HepG2 (cell line): ENCODE data around the gene PPFIA4. TPM values are rescaled to one million over a fixed set of nuclear protein-coding genes. Genes with fewer than 3 reads are reported as not detected.

Experiments
- ATAC-seq: fragments of 200-7000 bp; cut with Tn5 transposase; 3 replicates; pipeline ENCODE4 v1.9.1; 2020; ENCODE audit warnings: mild to moderate bottlenecking, moderate library complexity
- BruUV-seq: library from RNA; stranded (reverse); fragments of 400-500 nt; replicated peaks from 2 replicates; lab custom pipeline; 2021; lab: Mats Ljungman, UMichigan
- CTCF ChIA-PET: fragments of 300-600 bp; formaldehyde crosslinking; extraction: SDS; loops from one replicate; lab custom pipeline; 2021; ENCODE audit warnings: low total read pairs, inconsistent platforms, low intra/inter-chr PET ratio; lab: Yijun Ruan, JAX
- POLR2A ChIA-PET: fragments of 350-600 bp; sonication (Branson Sonifier 250); formaldehyde crosslinking; loops from one replicate; lab custom pipeline; 2020; ENCODE audit warnings: antibody characterized with exemption, inconsistent platforms; lab: Yijun Ruan, JAX
- DNase-seq: peaks from one replicate; pipeline ENCODE4 v3.0.0-alpha.2; 2015; ENCODE audit warnings: low spot score
- FAIRE-seq: peaks from 3 replicates; lab custom pipeline; 2011; peaks lifted over from hg19 to GRCh38; lab: Jason Lieb, UNC
- H2AFZ ChIP-seq: one replicate; pipeline ENCODE4 v1.6.1; 2011; ENCODE audit warnings: low read length, inconsistent platforms
- H3K27ac ChIP-seq: fragments of 300-600 bp; 3 replicates; pipeline ENCODE4 v1.8.0; 2011; ENCODE audit warnings: mixed run types, mild to moderate bottlenecking, mixed read lengths, low read length, inconsistent platforms; ENCODE audit not compliant: insufficient read depth; ENCODE audit errors: extremely low read length
- H3K27me3 ChIP-seq, 2 experiments: fragments of 200-600 bp in 1 of 2; 2 replicates in 1 of 2; 3 replicates in 1 of 2; pipeline versions ENCODE4 v1.6.0 to v1.8.0; 2011; ENCODE audit warnings: low read length in 2 of 2, mild to moderate bottlenecking in 2 of 2, moderate library complexity in 2 of 2, inconsistent platforms in 1 of 2; ENCODE audit not compliant: insufficient read depth in 2 of 2, control insufficient read depth in 1 of 2
- H3K36me3 ChIP-seq, 2 experiments: fragments of 200-600 bp in 1 of 2; replicated peaks in 1 of 2; 2 replicates in 1 of 2; 3 replicates in 1 of 2; pipeline versions ENCODE4 v1.5.1 to v1.8.0; 2011; ENCODE audit warnings: low read length in 2 of 2, inconsistent platforms in 1 of 2; ENCODE audit not compliant: insufficient read depth in 2 of 2, control insufficient read depth in 1 of 2
- H3K4me1 ChIP-seq: 2 replicates; pipeline ENCODE4 v1.5.1; 2012; ENCODE audit warnings: low read length, inconsistent platforms; ENCODE audit not compliant: insufficient read depth
- H3K4me2 ChIP-seq: 2 replicates; pipeline ENCODE4 v1.6.0; 2011; ENCODE audit warnings: low read depth, low read length, inconsistent platforms
- H3K4me3 ChIP-seq, 3 experiments: fragments of 200-600 bp in 1 of 3; sonication (generic), shearing (Covaris generic) in 1 of 3; replicated peaks in 1 of 3; 2 replicates each; pipeline ENCODE4 v1.5.1; 2011 to 2016; ENCODE audit warnings: low read length in 3 of 3, inconsistent platforms in 2 of 3, low read depth in 2 of 3, mild to moderate bottlenecking in 2 of 3, control low read depth in 1 of 3, mixed read lengths in 1 of 3; ENCODE audit not compliant: insufficient read depth in 1 of 3
- H3K79me2 ChIP-seq: one replicate; pipeline ENCODE4 v1.6.1; 2011; ENCODE audit warnings: low read length, inconsistent platforms; ENCODE audit not compliant: insufficient read depth
- H3K9ac ChIP-seq: 2 replicates; pipeline ENCODE4 v1.6.0; 2011; ENCODE audit warnings: mild to moderate bottlenecking, low read depth, low read length, inconsistent platforms; ENCODE audit not compliant: insufficient read depth
- H3K9me3 ChIP-seq: 2 replicates; pipeline ENCODE4 v1.5.1; 2012; ENCODE audit warnings: mild to moderate bottlenecking, low read length
- H4K20me1 ChIP-seq: 2 replicates; pipeline ENCODE4 v1.6.0; 2011; ENCODE audit warnings: inconsistent platforms, mild to moderate bottlenecking, low read length, moderate library complexity; ENCODE audit not compliant: insufficient read depth
- ATF5 ChIP-seq: sonication (generic); formaldehyde crosslinking; IDR thresholded peaks from 2 replicates; pipeline ENCODE4 v1.4.0; 2020; ENCODE audit warnings: mild to moderate bottlenecking, low read depth, missing genetic modification reagents
- ATF6 ChIP-seq: sonication (generic); formaldehyde crosslinking; conservative IDR thresholded peaks from 2 replicates; pipeline ENCODE4 v1.4.0; 2020; ENCODE audit warnings: missing genetic modification reagents
- ATM ChIP-seq: fragments of 450-650 bp; IDR thresholded peaks from 2 replicates; pipeline ENCODE4 v1.7.1; 2017; ENCODE audit warnings: mild to moderate bottlenecking, borderline replicate concordance
- CHD4 ChIP-seq: fragments of 200-600 bp; sonication (generic); IDR thresholded peaks from 2 replicates; pipeline ENCODE4 v1.7.0; 2017; ENCODE audit warnings: mild to moderate bottlenecking, low read length, borderline replicate concordance
- FIP1L1 ChIP-seq: fragments of 200-400 bp; formaldehyde crosslinking; IDR thresholded peaks from 2 replicates; pipeline ENCODE4 v1.6.1; 2018; ENCODE audit warnings: low read depth, mild to moderate bottlenecking, low read length, moderate library complexity, borderline replicate concordance; ENCODE audit not compliant: insufficient read depth
- NR2F6 ChIP-seq, 2 experiments: IDR thresholded peaks; 2 replicates each; pipeline ENCODE4 v1.6.1; 2016; ENCODE audit warnings: antibody characterized with exemption in 1 of 2, mild to moderate bottlenecking in 1 of 2
- RAD51 ChIP-seq: fragments of 450-650 bp; IDR thresholded peaks from 2 replicates; pipeline ENCODE4 v1.6.1; 2016; ENCODE audit warnings: borderline replicate concordance
- TP53 ChIP-seq: sonication (generic); formaldehyde crosslinking; conservative IDR thresholded peaks from 2 replicates; pipeline ENCODE4 v1.4.0; 2020; ENCODE audit warnings: missing genetic modification reagents
- ZNF644 ChIP-seq: IDR thresholded peaks from 2 replicates; pipeline ENCODE4 v1.6.1; 2016; ENCODE audit warnings: low read depth
- in situ Hi-C: cut with HindIII; loops from 2 replicates; pipeline ENCODE4 v1.10.0; 2017; ENCODE audit warnings: low pct_unique_long_range_greater_than_20kb; ENCODE audit not compliant: extremely low pct_ligation_motif_present
- intact Hi-C: fragments of 100-400 bp; cut with micrococcal nuclease; formaldehyde crosslinking; loops from one replicate; pipeline ENCODE4 v1.10.0; 2022; ENCODE audit not compliant: unreplicated experiment
- polyA plus RNA-seq, 8 experiments: library from polyadenylated mRNA; depleted of rRNA in 3 of 8; stranded (reverse) in 7 of 8; unstranded in 1 of 8; fragments of >200 nt; fragmentation: Illumina TruSeq in 4 of 8; extraction: Trizol in 4 of 8; gene quantifications; 2 replicates each; pipeline versions ENCODE4 v1.2.1 to v1.2.3, GENCODE V29; 2011 to 2016; ENCODE audit warnings: low read depth in 4 of 8, missing spikeins in 1 of 8, mixed read lengths in 1 of 8; ENCODE audit not compliant: insufficient read depth in 1 of 8
- total RNA-seq, 5 experiments: library from RNA; depleted of rRNA; stranded (reverse); fragments of >200 nt; fragmentation: Illumina TruSeq; extraction: Trizol; gene quantifications; 2 replicates each; pipeline ENCODE4 v1.2.3, GENCODE V29; 2016; ENCODE audit warnings: low read depth in 1 of 5
- TF ChIP-seq, protein P1 (sequence below): sonication (generic); formaldehyde crosslinking; conservative IDR thresholded peaks from 2 replicates; pipeline ENCODE4 v1.8.0; 2022; ENCODE audit warnings: missing genetic modification reagents
- TF ChIP-seq, protein P2 (sequence below): sonication (generic); formaldehyde crosslinking; IDR thresholded peaks from 2 replicates; pipeline ENCODE4 v1.4.0; 2020; ENCODE audit warnings: missing genetic modification reagents

PPFIA4 gene
- total and polyA plus RNA-seq, 2 of the 13 experiments (the other 11 are each of a cell fraction or from before 2014, with no cell fraction given) = 6.4 TPM; not detected in 1

- TF ChIP-seq, protein P1, sequence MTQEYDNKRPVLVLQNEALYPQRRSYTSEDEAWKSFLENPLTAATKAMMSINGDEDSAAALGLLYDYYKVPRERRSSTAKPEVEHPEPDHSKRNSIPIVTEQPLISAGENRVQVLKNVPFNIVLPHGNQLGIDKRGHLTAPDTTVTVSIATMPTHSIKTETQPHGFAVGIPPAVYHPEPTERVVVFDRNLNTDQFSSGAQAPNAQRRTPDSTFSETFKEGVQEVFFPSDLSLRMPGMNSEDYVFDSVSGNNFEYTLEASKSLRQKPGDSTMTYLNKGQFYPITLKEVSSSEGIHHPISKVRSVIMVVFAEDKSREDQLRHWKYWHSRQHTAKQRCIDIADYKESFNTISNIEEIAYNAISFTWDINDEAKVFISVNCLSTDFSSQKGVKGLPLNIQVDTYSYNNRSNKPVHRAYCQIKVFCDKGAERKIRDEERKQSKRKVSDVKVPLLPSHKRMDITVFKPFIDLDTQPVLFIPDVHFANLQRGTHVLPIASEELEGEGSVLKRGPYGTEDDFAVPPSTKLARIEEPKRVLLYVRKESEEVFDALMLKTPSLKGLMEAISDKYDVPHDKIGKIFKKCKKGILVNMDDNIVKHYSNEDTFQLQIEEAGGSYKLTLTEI = no peak
- TF ChIP-seq ATF5 (CRISPR knock-in tag) (no peak), TP53 (CRISPR knock-in tag) (no peak), ZNF644 (CRISPR knock-in tag) (no peak), ATM (no peak), FIP1L1 (no peak), NR2F6 (IDR thresholded peaks at IDR 0.05) (no peak), NR2F6 (CRISPR knock-in tag; IDR thresholded peaks at IDR 0.05) (no peak), RAD51 (no peak), ATF6 (CRISPR knock-in tag) (no peak), CHD4 (no peak)
- TF ChIP-seq, protein P2, sequence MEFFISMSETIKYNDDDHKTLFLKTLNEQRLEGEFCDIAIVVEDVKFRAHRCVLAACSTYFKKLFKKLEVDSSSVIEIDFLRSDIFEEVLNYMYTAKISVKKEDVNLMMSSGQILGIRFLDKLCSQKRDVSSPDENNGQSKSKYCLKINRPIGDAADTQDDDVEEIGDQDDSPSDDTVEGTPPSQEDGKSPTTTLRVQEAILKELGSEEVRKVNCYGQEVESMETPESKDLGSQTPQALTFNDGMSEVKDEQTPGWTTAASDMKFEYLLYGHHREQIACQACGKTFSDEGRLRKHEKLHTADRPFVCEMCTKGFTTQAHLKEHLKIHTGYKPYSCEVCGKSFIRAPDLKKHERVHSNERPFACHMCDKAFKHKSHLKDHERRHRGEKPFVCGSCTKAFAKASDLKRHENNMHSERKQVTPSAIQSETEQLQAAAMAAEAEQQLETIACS = no peak
- intact Hi-C loops (no loop called here), in situ Hi-C loops (no loop called here)
- ATAC-seq (no peak), DNase-seq (no peak), FAIRE-seq (no peak)
- Histone ChIP-seq H3K36me3 (no peaks in the 10 kb centered on the region), H3K27ac (no peak overlapping the region), H3K4me3 (no peak overlapping the region), H3K79me2 (no peaks in the 10 kb centered on the region), H3K9ac (no peak overlapping the region), H3K27me3 (peaks cover 0 to 16% of the 10 kb centered on the region in 2 experiments; a peak in 4 of 5 replicates), H3K4me1 (peaks cover 22% of the 10 kb centered on the region), H3K4me2 (no peak overlapping the region), H4K20me1 (no peaks in the 10 kb centered on the region), H2AFZ (no peak overlapping the region), H3K9me3 (no peaks in the 10 kb centered on the region)
- ChIA-PET POLR2A (no interaction called here), CTCF (no interaction called here)
- BruUV-seq = no TSS peak
Observed at GRCh38 chr1:202991112-202991511, 35.2 kb upstream of the PPFIA4 start.
